Activated naive CD8-positive, alpha-beta T cell treated with anti-CD3 and anti-CD28 coated beads for 36 hours (primary cell): ENCODE data around the gene PTDSS2. TPM values are rescaled to one million over a fixed set of nuclear protein-coding genes. Genes with fewer than 3 reads are reported as not detected.

Source experiments
- DNase-seq: peaks from one replicate; pipeline ENCODE4 v3.0.0; 2021
- H3K27ac Mint-ChIP-seq: one replicate; pipeline ENCODE4 v1.8.0; 2022; ENCODE audit warnings: mild to moderate bottlenecking, moderate library complexity, mixed read lengths
- H3K27me3 Mint-ChIP-seq: one replicate; pipeline ENCODE4 v1.8.0; 2022; ENCODE audit warnings: mild to moderate bottlenecking, mixed read lengths
- H3K36me3 Mint-ChIP-seq: one replicate; pipeline ENCODE4 v1.8.0; 2021; ENCODE audit warnings: mild to moderate bottlenecking, mixed read lengths
- H3K4me1 Mint-ChIP-seq: one replicate; pipeline ENCODE4 v1.8.0; 2021; ENCODE audit warnings: mixed read lengths
- H3K4me3 Mint-ChIP-seq: one replicate; pipeline ENCODE4 v1.8.0; 2022; ENCODE audit warnings: mild to moderate bottlenecking, moderate library complexity, mixed read lengths
- H3K9me3 Mint-ChIP-seq: one replicate; pipeline ENCODE4 v1.8.0; 2022; ENCODE audit warnings: mixed read lengths
- total RNA-seq, 2 experiments: library from RNA; stranded (reverse); gene quantifications; one replicate each; pipeline ENCODE4 v1.2.3, GENCODE V29; 2021

Gene PTDSS2
- total RNA-seq, 2 experiments from 2014 or later: 17.3 to 18.2 TPM

DNA sequence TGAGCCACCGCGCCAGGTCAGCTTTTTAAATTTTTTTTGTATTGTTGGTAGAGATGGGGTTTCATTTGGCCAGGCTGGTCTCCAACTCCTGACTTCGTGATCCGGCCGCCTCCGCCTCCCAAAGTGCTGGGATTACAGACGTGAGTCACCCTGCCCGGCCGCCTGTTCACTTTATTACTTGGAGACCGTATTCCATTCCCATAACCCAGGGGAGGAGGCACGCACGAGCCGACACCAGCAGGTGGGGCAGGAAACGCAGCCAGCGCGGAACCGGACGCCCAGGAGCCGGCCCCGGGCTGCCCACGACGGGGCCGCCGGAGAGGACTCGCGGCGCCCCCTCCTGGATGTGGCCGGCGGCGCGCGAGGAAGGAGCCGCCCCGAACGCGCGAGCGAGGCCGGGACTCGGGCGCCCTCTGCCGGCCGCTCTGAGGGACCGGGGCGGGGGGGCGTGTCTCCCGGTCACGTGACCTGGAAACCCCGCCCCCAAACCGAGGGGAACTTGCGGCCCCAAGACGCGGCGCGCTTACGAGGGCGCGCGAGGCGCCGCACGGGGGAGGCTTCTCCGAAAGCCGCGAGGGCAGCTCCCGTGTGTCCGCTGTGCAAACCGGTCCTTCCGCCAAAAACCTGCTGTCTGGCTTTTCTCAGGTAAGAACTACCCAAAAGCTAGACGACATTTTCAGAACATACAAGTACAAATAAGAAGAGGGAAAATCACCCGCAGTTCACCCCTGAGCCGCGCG is 68.6 kb downstream of the PTDSS2 start:
- H3K36me3 Mint-ChIP-seq: peaks cover 27% of the 10 kb centered on the region

DNA sequence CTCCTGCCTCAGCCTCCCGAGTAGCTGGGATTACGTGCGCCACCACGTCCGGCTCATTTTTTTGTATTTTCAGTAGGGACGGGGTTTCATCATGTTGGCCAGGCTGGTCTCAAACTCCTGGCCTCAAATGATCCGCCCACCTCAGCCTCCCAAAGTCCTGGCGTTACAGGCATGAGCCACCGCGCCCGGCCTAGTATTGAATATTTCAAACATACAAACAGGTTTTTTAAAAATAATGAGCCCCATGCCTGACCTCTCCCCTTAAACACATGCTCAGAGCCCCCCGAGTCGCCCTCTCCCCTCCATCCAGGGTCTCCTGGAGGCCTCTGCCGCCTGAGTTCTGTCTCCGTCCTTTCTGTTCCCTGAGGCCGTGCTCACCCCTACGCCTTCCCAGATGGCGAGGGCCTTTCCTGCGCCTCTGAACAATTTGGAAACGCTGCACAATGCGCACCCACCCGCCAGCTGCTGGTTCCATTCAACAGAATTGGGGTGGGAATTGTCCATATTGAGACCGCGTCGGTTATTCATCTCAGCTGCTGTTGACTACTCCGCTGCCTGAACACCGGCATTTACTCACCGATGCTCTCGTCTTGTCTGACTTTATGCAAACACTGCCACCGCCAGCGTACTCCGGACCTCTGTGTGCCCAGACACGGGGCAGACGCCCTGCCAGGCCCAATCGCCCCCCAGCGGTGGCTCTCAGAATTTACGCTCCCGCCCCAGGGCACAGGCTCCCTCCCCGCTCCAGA is 70.5 kb downstream of the PTDSS2 start:
- Mint-ChIP-seq H3K9me3 (no peaks in the 10 kb centered on the region), H3K27me3 (no peaks in the 10 kb centered on the region), H3K4me3 (peak overlapping the region; percentile 40), H3K27ac (no peak overlapping the region), H3K36me3 (peaks cover 19% of the 10 kb centered on the region), H3K4me1 (peaks cover 4% of the 10 kb centered on the region)
- no peak for DNase-seq

More for the DNA sequence above, 68.6 kb downstream of the PTDSS2 start:
- no peaks in the 10 kb centered on the region for H3K27me3 Mint-ChIP-seq
- H3K27ac Mint-ChIP-seq: peak overlapping the region; percentile 81
- peak overlapping the region; percentile 82 for H3K4me3 Mint-ChIP-seq
- DNase-seq: peak; percentile 87
- no peaks in the 10 kb centered on the region for H3K9me3 Mint-ChIP-seq
- peaks cover 4% of the 10 kb centered on the region for H3K4me1 Mint-ChIP-seq

DNA sequence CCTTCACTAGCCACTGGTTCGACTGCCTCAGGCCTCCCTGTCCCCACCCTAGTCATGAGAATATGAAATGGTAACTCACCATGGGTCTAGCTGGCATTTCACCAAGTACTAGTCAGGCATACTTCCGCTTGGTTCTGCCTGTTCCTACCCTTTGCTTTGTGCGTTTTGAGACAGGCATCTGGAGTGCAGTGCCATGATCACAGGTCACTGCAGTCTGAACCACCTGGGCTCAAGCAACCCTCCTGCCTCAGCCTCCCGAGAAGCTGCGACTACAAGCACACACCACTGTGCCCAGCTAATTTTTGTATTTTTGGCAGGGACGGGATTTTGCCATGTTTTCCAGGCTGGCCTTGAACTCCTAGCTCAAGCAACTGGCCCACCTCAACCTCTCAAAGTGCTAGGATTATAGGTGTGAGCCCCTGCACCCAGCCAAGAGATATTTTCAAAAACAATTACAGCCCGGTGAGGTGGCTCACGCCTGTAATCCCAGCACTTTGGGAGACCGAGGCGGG is 71.2 kb downstream of the PTDSS2 start:
- DNase-seq: no peak
- Mint-ChIP-seq H3K27ac (no peak overlapping the region), H3K36me3 (peaks cover 15% of the 10 kb centered on the region), H3K9me3 (no peaks in the 10 kb centered on the region), H3K27me3 (no peaks in the 10 kb centered on the region), H3K4me1 (peaks cover 4% of the 10 kb centered on the region), H3K4me3 (no peak overlapping the region)

DNA sequence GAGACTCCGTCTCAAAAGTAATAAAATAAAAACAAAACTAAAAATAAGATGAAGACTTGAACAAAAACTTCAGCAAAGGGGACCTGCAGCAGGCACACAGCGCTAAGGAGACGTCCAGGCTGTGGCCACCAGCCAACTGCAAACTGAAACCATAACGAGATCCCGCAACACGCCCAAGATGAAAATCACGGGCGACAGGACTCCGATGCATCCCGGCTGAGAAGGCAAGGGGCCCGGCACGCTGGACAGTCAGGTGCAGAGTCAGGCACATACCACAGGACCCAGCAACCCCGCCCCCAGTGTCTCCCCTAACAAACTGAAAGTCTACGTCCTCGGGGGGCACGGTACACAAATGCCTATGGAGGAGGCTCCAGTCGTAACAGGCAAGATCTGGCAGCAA is 76.1 kb downstream of the PTDSS2 start:
- H3K4me3 Mint-ChIP-seq: no peak overlapping the region
- no peaks in the 10 kb centered on the region for H3K27me3 Mint-ChIP-seq
- no peaks in the 10 kb centered on the region for H3K4me1 Mint-ChIP-seq
- DNase-seq: no peak
- no peaks in the 10 kb centered on the region for H3K9me3 Mint-ChIP-seq
- no peak overlapping the region for H3K27ac Mint-ChIP-seq
- H3K36me3 Mint-ChIP-seq: peaks cover 3% of the 10 kb centered on the region

DNA sequence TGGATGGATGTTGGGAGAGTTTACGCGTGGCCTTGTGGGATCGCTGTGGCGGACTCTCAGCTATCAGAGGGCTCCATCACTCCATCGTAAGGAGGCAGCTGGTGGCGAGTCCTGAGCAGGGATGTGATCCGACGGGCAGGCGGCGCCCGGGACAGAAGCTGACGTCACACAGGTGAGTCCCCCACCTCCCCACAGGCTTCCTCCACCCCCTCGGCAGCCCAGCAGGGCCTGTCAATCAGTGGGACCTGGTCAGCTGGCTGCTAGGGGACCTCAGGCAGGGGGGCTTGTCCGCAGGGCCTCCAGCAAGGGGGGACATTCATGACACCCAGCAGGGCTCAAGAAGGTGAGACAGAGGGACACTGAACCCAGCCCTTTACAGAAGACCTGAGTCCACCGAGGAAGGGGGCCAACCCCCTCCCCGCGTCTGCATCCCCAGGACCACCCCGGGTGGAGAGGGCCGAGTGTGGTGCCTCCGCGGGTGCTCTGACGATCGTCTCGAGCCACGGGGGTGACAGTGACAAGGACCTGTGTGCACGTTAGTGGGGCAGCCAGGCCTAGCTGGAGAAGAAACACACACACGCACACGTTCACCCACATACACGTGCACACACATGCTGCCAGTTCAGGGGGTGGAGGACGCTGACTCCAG is 78.2 kb downstream of the PTDSS2 start:
- DNase-seq: no peak
- Mint-ChIP-seq H3K36me3 (peaks cover 5% of the 10 kb centered on the region), H3K4me3 (no peak overlapping the region), H3K27ac (no peak overlapping the region), H3K27me3 (no peaks in the 10 kb centered on the region), H3K9me3 (no peaks in the 10 kb centered on the region), H3K4me1 (no peaks in the 10 kb centered on the region)

DNA sequence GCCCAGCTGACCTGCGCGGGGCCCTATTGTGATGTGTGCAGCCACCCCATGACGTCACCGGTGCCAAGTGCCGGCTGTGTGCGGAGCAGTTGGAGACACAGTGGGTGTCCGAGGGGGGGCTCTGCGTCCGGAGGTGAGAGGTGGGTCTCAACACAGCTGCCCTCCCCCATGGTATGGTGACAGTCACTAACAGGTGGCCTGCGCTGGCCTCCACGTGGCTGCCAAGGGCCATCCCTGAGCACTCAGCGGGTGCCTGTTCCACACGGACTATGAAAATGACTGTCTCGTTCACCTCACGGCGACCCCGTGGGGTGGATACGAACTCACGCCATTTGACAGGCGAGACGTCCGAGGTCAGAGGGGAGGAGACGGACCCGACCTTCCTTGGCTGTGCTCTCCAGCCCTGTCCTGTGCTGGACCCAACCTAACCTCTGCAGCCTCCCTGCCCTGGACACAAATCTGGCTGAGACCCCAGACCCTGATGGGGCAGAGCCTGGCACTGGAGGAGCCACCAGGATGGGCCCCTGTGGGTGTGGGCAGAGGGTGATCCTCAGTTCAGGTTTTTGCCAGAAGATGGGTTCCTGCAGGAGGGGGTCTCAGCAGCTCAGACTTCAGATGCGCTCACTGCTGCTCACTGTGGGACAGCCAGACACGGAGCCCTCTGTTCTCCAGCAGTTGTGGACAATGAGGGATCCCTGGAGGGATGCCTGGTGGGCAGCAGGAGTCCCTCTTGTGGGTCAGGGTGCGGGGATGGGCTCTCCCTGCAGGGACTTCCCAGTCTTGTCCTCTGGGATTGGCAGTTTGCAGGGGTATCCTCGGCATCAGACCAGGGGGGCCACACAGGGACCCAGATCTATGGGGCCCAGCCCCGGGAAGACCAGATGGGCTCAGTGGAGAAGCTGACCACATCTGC is 79.0 kb downstream of the PTDSS2 start:
- Mint-ChIP-seq H3K27ac (no peak overlapping the region), H3K4me1 (peaks cover under 1% of the 10 kb centered on the region), H3K36me3 (peaks cover 2% of the 10 kb centered on the region), H3K4me3 (no peak overlapping the region), H3K9me3 (no peaks in the 10 kb centered on the region), H3K27me3 (no peaks in the 10 kb centered on the region)
- no peak for DNase-seq

DNA sequence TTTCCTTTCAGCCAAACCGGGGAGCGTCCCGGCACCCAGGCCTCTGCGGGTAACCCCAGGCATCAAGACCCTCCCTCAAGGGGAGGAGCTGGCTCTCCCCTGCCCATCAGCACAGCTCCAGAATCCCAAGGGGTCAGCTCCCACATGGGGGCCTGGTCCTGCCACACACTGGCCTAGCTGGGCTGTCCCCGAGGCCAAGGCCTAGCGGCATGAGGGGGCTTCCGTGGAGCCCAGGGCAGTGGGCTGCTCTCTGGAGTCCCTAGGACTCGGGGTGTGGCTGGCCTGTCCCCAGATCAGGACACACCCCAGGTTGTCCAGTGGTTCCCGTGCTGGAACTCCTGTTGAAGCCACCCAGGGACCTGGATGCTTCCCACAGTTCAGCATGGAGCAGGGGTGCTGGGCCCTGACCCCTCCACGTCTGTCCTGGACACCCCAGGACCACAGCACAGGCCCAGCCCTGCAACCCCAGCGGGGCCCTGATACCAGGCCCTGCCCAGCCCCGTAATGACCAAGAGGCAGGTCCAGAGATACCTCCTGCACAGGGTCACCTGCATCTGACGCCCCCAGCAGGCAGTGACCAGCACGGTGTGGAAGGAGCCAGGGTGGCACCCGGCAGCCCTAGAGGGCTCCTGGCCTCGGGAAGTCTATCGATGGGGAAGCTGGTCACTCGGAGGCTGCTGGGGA is 79.8 kb downstream of the PTDSS2 start:
- Mint-ChIP-seq H3K4me3 (no peak overlapping the region), H3K27ac (no peak overlapping the region), H3K4me1 (peaks cover 2% of the 10 kb centered on the region), H3K36me3 (peaks cover 2% of the 10 kb centered on the region), H3K27me3 (no peaks in the 10 kb centered on the region), H3K9me3 (no peaks in the 10 kb centered on the region)
- no peak for DNase-seq

DNA sequence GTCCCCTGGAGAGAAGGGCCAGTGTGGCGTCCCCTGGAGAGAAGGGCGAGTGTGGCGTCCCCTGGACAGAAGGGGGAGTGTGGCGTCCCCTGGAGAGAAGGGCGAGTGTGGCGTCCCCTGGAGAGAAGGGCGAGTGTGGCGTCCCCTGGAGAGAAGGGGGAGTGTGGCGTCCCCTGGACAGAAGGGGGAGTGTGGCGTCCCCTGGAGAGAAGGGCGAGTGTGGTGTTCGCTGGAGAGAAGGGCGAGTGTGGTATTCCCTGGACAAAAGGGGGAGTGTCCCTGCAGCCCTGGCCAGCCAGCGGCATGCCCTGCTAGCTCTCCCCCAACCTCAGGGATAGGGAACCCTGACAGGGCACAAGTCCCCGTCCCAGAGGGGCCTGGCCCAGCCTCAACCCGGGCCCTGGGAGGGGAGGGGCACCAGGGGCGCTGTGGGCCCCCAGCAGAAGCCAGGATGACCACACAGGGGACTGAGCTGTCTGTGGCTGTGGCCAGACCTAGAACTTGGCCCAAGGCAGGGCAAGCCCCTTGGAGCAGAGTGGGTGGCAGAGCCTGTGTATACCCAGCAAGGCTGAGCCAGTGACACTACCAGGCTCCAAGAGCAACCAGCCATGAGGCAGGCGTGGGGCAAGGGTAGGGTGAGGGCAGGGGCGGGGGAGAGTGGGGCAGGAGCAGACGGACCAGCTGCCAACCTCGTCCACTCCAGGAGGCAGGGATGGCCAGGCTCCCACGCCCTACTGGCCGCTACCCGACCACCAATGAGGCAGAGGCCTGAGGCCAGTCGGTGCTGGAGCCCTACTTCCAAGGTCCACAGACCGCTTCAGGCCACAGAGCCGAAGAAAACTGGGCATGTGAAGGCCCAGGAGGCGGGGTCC is 81.1 kb downstream of the PTDSS2 start:
- DNase-seq: no peak
- Mint-ChIP-seq H3K36me3 (peaks cover 2% of the 10 kb centered on the region), H3K4me1 (peaks cover 4% of the 10 kb centered on the region), H3K27me3 (no peaks in the 10 kb centered on the region), H3K27ac (no peak overlapping the region), H3K4me3 (no peak overlapping the region), H3K9me3 (no peaks in the 10 kb centered on the region)

DNA sequence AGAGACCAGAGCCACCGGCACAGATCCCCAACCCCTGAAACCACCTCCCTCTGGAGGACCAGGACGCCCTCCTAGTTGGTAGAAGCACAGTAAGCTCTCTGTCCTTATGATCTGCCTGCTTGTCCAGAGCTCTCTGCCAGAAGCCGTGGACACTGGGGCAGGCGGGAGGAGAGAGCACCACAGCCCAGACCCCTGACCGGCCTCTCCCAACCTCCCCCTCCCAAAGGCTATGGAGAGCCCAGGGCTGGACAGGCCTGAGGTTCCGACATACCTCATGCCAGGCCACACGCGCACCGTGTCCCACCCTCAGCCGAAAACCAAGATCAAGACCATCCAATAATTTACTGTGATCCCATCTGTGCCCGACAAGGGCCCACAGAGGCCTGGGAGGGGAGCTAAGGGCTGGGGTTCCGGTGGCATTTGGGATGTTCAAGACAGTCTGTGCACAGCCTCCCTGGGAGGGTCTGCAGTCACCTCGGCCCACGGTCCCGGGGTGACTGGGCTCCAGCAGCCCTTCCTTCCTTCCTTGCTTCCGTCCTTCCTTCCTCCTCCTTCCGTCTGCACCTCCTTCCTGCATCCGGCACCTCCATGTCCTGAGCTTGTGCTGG is 81.9 kb downstream of the PTDSS2 start:
- no peaks in the 10 kb centered on the region for H3K27me3 Mint-ChIP-seq
- DNase-seq: no peak
- H3K4me3 Mint-ChIP-seq: no peak overlapping the region
- no peak overlapping the region for H3K27ac Mint-ChIP-seq
- no peaks in the 10 kb centered on the region for H3K9me3 Mint-ChIP-seq
- peaks cover 7% of the 10 kb centered on the region for H3K4me1 Mint-ChIP-seq
- peaks cover 2% of the 10 kb centered on the region for H3K36me3 Mint-ChIP-seq

DNA sequence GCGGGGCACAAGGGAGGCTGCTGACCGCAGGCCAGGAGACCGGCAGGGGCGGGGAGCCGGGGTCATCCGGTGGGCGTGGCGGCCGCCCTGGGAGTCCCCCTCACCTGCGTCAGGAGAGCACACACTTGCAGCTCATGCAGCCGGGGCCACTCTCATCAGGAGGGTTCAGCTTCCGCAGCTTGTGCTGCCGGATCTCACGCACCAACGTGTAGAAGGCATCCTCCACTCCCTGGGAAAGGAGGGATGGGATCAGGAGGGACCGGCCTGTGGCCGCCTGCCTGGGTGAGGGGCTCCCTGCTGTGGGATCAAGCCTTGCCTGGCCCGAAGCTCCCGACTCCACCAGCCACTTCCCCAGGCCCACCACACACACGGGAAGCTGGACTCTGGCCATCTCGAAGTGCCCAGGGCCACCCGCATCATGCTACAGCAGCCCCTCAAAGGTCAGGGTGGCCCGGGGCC is 82.5 kb downstream of the PTDSS2 start:
- no peaks in the 10 kb centered on the region for H3K9me3 Mint-ChIP-seq
- H3K27ac Mint-ChIP-seq: no peak overlapping the region
- H3K4me1 Mint-ChIP-seq: peaks cover 7% of the 10 kb centered on the region
- H3K4me3 Mint-ChIP-seq: no peak overlapping the region
- no peak for DNase-seq
- peaks cover 2% of the 10 kb centered on the region for H3K36me3 Mint-ChIP-seq
- H3K27me3 Mint-ChIP-seq: no peaks in the 10 kb centered on the region

DNA sequence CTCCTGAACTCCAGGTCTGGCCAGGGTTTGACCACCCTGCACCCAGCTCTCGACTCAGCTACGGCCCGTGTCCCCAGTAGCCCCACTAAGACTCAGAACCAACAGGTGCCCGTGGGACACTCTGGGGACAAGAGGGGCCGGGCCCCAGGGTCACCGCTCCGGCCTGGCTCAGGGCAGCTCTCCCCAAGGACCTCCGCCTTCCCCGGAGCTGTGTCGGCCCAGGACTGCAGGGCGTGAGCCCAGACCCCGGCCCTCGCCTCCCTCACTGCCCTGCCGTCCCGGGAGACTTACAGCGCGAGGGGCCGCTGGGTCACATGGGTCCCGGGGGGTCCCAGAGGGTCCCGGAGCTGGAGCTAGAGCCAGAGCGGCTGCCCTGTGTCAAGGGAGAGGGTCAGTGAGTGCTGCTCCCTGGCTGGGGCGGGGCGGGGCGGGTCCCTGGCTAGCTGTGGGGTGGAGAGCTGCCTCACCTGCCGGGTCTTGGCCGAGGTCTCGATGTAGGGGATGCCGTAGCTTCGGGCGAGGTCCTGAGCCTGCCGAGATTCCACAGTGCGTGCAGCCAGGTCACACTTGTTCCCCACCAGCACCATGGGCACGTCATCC is 83.0 kb downstream of the PTDSS2 start:
- no peaks in the 10 kb centered on the region for H3K27me3 Mint-ChIP-seq

DNA sequence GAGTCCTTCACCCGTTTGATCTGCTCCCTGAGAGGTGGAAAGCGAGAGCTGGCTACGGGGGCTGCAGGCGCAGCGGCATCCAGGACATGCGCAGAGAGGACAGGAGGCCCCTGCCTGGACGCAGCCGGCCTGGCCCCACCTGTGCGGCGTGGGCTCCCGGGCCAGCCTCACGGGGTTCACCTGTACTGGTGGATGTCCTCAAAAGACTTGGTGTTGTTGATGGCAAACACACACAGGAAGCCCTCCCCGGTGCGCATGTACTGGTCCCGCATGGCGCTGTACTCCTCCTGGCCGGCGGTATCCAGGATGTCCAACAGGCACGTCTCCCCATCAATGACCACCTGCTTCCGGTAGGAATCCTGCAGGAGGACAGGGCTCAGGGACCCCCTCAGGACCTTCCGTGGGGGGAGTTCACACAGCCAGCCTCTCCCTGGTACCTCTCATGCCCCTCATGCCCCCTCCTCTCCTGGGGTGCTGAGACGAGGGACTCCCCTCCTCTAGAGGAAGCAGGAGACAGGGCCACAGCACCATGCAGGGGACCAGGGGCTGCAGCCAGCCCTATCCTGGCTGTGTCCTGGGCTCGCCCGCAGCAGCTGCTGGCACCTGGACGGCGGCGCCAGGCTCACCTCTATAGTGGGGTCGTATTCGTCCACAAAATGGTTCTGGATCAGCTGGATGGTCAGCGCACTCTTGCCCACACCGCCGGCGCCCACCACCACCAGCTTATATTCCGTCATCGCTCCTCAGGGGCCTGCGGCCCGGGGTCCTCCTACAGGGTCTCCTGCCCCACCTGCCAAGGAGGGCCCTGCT is 83.7 kb downstream of the PTDSS2 start:
- Mint-ChIP-seq H3K36me3 (peaks cover 2% of the 10 kb centered on the region), H3K27me3 (no peaks in the 10 kb centered on the region), H3K4me3 (no peak overlapping the region), H3K4me1 (peaks cover 12% of the 10 kb centered on the region), H3K9me3 (no peaks in the 10 kb centered on the region), H3K27ac (no peak overlapping the region)
- no peak for DNase-seq

More for the DNA sequence above, 83.0 kb downstream of the PTDSS2 start:
- peaks cover 11% of the 10 kb centered on the region for H3K4me1 Mint-ChIP-seq
- no peak for DNase-seq
- no peak overlapping the region for H3K4me3 Mint-ChIP-seq
- H3K36me3 Mint-ChIP-seq: peaks cover 2% of the 10 kb centered on the region
- H3K27ac Mint-ChIP-seq: no peak overlapping the region
- H3K9me3 Mint-ChIP-seq: no peaks in the 10 kb centered on the region
